ENCODE measurements around the gene KRT27. TPM values are rescaled to one million over a fixed set of nuclear protein-coding genes. Genes with fewer than 3 reads are reported as not detected.

Gene KRT27
- total RNA-seq, 1 experiment from 2014 or later = not detected

DNA sequence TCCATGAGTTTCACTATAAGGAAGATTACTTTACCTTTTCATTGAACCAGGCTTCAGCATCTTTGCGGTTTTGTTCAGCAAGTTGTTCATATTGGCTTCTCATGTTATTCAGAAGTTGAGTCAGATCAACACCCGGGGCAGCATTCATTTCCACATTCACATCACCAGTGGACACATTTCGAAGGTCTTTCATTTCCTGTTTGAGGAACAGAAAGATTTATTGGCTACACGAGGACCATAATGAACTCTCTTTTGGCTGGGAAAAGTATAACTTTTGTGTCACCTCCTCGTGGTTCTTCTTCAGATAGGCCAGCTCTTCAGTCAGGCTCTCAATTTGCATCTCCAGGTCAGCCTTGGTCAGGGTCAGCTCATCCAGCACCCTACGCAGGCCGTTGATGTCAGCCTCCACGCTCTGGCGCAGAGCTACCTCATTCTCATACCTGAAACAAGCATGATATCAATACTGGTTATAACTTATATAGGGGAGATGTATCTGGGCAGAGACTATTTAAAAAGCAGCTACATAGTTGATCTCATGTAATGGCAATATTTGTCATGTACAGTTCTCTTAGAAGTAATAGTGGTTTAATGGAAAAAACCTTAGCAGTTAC, 38.0 kb upstream of the KRT27 start (continued):
- TF ChIP-seq SIN3A (IDR thresholded peaks at IDR 0.05; ENCODE audit: low read depth) = no peak
- no peak for TF ChIP-seq ZFX (IDR thresholded peaks at IDR 0.05)
- TF ChIP-seq MAX (IDR thresholded peaks at IDR 0.05) = no peak
- TF ChIP-seq, protein P1, sequence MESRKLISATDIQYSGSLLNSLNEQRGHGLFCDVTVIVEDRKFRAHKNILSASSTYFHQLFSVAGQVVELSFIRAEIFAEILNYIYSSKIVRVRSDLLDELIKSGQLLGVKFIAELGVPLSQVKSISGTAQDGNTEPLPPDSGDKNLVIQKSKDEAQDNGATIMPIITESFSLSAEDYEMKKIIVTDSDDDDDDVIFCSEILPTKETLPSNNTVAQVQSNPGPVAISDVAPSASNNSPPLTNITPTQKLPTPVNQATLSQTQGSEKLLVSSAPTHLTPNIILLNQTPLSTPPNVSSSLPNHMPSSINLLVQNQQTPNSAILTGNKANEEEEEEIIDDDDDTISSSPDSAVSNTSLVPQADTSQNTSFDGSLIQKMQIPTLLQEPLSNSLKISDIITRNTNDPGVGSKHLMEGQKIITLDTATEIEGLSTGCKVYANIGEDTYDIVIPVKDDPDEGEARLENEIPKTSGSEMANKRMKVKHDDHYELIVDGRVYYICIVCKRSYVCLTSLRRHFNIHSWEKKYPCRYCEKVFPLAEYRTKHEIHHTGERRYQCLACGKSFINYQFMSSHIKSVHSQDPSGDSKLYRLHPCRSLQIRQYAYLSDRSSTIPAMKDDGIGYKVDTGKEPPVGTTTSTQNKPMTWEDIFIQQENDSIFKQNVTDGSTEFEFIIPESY (IDR thresholded peaks at IDR 0.05; ENCODE audit: extremely low read depth, insufficient replicate concordance, low read length) = no peak
- TF ChIP-seq SP1 (IDR thresholded peaks at IDR 0.05; ENCODE audit: low read depth) = no peak
- no peak for TF ChIP-seq ELF1 (IDR thresholded peaks at IDR 0.05; ENCODE audit: borderline replicate concordance, low read depth)
- no peak for TF ChIP-seq CBX3 (IDR thresholded peaks at IDR 0.05; ENCODE audit: low read depth)

DNA sequence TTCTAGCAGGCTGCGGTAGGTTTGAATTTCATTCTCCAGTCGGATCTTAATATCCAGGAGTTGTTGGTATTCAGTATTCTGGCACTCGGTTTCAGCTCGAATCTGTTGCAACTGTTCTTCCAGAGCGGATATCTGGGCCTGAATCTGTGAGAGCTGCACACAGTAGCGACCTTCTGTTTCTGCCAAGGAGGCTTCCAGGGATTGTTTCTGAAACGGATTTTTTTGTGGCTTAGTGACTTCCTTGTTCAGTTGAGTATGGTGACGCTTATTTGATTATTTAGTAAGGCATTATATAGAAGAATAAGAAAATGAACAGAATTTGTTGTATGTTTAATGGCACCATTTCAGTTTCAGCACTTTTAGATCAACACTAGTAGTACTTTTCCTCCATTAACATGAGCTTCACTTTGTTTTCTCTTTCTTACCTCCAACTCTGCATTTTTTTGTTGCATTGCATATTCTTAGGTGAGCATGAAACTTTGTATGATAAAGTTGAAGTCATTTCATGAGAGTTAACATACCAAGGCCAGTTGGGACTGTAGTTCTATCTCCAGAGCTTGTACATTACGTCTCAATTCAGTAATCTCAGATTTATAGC, 37.3 kb upstream of the KRT27 start:
- H3K79me2 ChIP-seq (ENCODE audit: insufficient read depth, low read length) = peaks cover 67% of the 10 kb centered on the region
- H3K36me3 ChIP-seq (ENCODE audit: control insufficient read depth in 1 of 2, insufficient read depth in 2 of 2, low read length in 2 of 2) = peaks cover 8 to 10% of the 10 kb centered on the region in 2 experiments; a peak in 2 of 4 replicates
- H3K27ac ChIP-seq (ENCODE audit: low read depth, low read length) = peak overlapping the region; percentile 93
- H3K4me2 ChIP-seq (ENCODE audit: low read length) = peak overlapping the region; percentile 85
- CTCF ChIA-PET = interaction anchor here (1.0 to 1.5 kb wide), 2 partner anchors 54 to 846 kb away, joined by 4 to 9 read pairs; no protein-coding TSS in a partner anchor
- no peak overlapping the region for H2AFZ ChIP-seq (ENCODE audit: low read depth, low read length, poor library complexity, severe bottlenecking)
- no peaks in the 10 kb centered on the region for H4K20me1 ChIP-seq (ENCODE audit: insufficient read depth)
- H3K4me3 ChIP-seq (replicated peaks in 1 of 2; ENCODE audit: low read depth in 1 of 2, low read length in 2 of 2) = peak overlapping the region; percentile 69 to 88
- DNase-seq (ENCODE audit: low read depth, low spot score) = no peak
- no peaks in the 10 kb centered on the region for H3K9me2 ChIP-seq (ENCODE audit: insufficient read depth)
- POLR2A ChIA-PET = interaction anchor here (1.3 to 1.6 kb wide), 2 partner anchors 12 to 870 kb away, joined by 3 to 4 read pairs; no protein-coding TSS in a partner anchor
- intact Hi-C loops (cut with micrococcal nuclease) = loop anchor here (5.0 kb wide), 1 partner anchor 83 kb away; no protein-coding TSS in a partner anchor
- H3K9me3 ChIP-seq (ENCODE audit: control insufficient read depth in 1 of 2, insufficient read depth in 1 of 2, low read depth in 1 of 2, low read length in 2 of 2) = no peaks in the 10 kb centered on the region
- H3K4me1 ChIP-seq (ENCODE audit: control insufficient read depth in 1 of 2, insufficient read depth in 2 of 2, low read length in 2 of 2) = peaks cover 8 to 19% of the 10 kb centered on the region in 2 experiments
- H3K27me3 ChIP-seq (ENCODE audit: insufficient read depth, low read length) = no peaks in the 10 kb centered on the region
- RAD21 ChIA-PET (ENCODE audit: low non-redundant PET in 1 of 2, low total read pairs in 2 of 2, uncharacterized antibody in 2 of 2, unreplicated experiment in 2 of 2) = no interaction called here
- no peak for ATAC-seq
- TSS peak; percentile 87 for BruUV-seq (replicated peaks)
- H3K9ac ChIP-seq (ENCODE audit: low read length) = peak overlapping the region; percentile 86
- no peak for TF ChIP-seq ZNF274 (IDR thresholded peaks at IDR 0.05; ENCODE audit: low read depth, low read length)
- no peak for TF ChIP-seq ZFX (IDR thresholded peaks at IDR 0.05)
- no peak for TF ChIP-seq CEBPB (IDR thresholded peaks at IDR 0.05; ENCODE audit: low read depth)
- TF ChIP-seq EZH2phosphoT487 (IDR thresholded peaks at IDR 0.05; ENCODE audit: borderline replicate concordance) = no peak
- TF ChIP-seq, protein P1 (IDR thresholded peaks at IDR 0.05; ENCODE audit: extremely low read depth, insufficient replicate concordance, low read length) = no peak
- TF ChIP-seq MAX (IDR thresholded peaks at IDR 0.05) = no peak; the same call in 1 of the 2 replicates
- no peak for TF ChIP-seq FOSL1 (IDR thresholded peaks at IDR 0.05; ENCODE audit: low read depth)
- TF ChIP-seq ATF3 (IDR thresholded peaks at IDR 0.05) = no peak
- TF ChIP-seq TCF7L2 (IDR thresholded peaks at IDR 0.05; ENCODE audit: borderline replicate concordance, extremely low read depth, insufficient read depth, insufficient read length) = no peak
- no peak for TF ChIP-seq RAD21 (IDR thresholded peaks at IDR 0.05; ENCODE audit: low read depth)
- TF ChIP-seq EGR1 (IDR thresholded peaks at IDR 0.05; ENCODE audit: low read depth) = no peak
- no peak for TF ChIP-seq YY1 (IDR thresholded peaks at IDR 0.05; ENCODE audit: extremely low read depth, insufficient replicate concordance, low read depth, low read length)
- TF ChIP-seq SIN3A (IDR thresholded peaks at IDR 0.05; ENCODE audit: low read depth) = no peak
- TF ChIP-seq POLR2A (IDR thresholded peaks at IDR 0.05; ENCODE audit: borderline replicate concordance, extremely low read depth, insufficient read depth, insufficient read length) = no peak
- no peak for TF ChIP-seq EZH2 (IDR thresholded peaks at IDR 0.05)
- TF ChIP-seq ELF1 (IDR thresholded peaks at IDR 0.05; ENCODE audit: borderline replicate concordance, low read depth) = no peak
- TF ChIP-seq SRF (IDR thresholded peaks at IDR 0.05; ENCODE audit: low read depth) = no peak
- no peak for TF ChIP-seq POLR2AphosphoS5 (IDR thresholded peaks at IDR 0.05; ENCODE audit: low read depth, low read length)

Data from HCT116 (cell line).